Inflammatory macrophage treated with lipopolysaccharide for 1 hour (primary cell): ENCODE results near the gene B3GALNT1.

Experiments used
- DNase-seq, 2 donors: peaks; one replicate each; pipeline ENCODE4 v3.0.0-alpha.2; 2020 to 2022

B3GALNT1 gene

DNA sequence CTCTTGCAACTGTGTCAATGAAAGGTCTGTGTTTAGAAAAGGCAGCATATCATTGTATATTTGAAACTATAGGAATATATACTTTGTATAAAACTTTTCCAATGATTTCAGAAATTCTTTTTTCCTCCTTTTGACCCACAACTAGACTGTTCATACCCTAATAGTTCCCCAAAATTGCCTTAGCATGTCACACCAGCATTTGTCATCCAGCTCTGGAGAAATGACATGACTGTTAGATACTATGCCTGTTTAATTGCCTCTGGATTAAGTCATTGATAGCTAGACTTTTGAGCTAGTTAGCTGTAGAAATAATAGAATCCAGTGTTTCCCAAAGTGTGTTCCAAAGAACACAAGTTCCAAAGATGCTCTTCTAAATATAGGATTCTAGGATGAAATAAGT lies 32.4 kb downstream of the B3GALNT1 start:
- DNase-seq: peak; percentile 61 to 72

DNA sequence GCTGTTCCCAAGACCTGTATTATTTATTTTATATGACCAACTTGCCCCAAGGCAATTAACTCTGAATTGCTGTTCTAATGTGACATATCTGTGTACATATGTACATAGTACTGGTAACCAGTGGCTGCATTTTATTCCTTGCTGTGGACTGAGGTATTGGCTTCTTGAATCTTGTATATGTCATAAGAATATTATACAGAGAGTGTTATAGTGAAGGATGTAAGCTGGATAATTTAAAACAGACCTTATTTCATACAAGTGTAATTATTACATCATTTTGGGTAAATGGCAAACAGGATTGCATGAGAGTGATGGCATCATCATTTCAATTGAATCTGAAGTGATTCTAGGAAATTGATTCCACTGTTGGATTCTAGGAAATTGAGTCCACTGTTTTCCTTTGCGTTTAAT lies 32.9 kb downstream of the B3GALNT1 start:
- DNase-seq: peak; percentile 55 to 86

DNA sequence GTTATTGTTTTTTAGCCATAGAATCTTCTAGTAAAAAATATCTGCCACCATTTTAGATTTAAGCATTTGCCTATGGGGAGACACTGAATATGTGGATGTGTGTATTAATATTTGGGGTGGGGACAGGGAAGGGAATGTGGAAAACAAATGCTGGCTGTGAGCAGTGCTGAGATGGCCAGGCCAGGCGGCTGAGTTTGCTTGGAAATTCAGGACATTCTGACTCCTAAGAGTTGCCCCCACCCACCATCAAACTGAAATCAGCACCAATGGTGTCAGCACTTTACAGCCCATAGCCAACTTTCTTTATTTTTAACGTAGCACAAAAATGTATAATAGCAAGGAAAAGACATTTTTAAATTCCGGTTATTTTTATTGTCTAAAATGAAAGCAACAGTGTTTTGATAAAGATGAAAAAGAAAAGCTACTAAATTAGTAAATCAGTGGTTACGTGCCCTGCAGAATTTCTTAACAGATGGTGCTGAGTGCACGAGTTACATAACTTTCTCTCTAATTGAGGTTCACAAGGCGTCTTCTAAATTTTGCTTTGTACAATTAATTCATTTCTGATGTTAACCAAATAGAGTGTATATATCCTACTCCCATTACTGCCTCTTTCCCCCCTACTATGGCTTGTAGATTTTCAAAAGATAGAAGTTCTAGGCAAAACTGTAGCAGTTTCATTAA lies 34.0 kb downstream of the B3GALNT1 start:
- peak; percentile 20 to 32 for DNase-seq

DNA sequence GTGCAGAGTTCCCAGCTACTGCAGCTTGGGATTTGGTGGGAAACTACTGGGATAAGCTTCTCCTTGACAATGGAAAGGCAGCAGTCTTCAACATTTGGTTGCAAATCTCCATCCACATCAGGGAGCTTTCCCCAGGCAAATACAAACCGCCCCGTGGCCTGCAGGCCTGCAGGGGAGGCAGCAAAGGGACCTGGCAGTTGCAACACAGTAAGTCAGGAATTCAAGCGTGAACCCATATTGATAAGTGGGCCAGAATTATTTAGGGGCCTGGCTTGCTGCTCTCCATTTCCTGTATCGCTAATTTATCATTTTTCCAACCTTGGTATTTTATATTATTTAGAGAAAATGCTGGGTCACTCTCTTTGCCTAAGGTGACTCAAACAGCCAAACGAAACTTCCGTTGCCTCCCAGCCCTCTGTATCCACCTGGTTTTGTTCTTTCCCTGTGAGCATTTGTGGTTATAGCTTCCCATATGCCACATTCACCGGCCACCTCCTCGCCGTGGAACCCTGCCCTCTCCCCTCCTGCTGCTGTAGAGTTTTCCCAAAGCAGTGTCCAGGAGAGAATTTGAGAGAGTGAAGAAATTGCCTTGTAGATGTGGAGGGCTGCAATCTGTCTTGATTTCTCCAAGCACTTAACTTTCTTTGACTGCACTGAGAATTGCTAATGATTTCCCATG lies 34.8 kb downstream of the B3GALNT1 start:
- no peak for DNase-seq

DNA sequence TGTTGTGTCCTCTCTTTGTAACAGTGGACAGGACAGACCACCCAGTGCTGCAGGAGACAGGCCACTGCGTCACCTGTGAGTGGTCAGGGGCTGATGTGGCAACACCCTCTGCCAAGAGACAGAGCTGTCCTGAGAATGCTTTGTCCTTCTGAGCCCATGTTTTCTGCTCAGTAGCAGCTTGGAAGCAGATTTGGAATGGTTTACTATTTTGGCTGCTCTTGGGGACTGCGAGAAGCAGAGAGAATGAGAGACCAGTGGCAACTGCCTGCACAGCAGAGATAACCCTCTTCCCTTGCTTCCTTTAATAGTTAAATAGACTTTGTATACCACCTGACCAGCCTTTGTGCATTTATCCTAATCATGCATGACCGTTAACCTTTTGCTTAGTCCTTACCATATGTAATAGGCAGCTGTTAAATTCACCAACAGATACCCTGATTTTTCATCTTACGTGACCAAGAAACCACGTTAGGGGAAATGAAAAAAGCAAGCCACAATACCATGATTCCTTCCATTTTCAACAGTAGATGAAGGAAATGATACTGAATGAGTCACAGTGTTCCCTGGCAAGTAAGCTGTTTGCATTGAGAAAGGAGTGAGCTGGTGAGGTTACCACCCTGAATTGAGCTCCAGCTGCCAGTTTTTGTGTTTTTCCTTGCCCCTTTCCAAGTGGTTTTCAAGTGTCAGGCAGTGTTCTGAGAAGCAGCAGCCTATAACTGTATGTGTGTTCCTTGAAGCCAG lies 35.5 kb downstream of the B3GALNT1 start:
- DNase-seq: peak; percentile 74

DNA sequence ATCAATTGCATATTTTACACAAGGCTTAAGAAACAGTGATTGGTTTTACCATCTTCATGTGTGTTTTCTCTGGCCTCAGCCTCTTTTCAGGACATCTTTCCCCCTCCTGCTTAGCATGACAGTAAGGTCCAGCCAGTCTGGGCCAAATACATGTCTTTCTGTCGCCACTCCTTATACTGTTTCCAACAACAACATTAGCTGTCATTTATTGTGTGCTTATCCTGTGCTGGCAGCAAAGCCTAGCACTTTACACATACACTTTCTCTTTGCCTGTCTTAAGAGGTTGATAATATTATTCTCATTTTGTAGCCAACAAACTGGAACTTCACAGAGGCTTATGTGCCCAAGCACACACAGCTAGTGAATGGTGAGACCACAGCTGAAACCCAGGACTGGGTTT lies 37.8 kb downstream of the B3GALNT1 start:
- no peak for DNase-seq

DNA sequence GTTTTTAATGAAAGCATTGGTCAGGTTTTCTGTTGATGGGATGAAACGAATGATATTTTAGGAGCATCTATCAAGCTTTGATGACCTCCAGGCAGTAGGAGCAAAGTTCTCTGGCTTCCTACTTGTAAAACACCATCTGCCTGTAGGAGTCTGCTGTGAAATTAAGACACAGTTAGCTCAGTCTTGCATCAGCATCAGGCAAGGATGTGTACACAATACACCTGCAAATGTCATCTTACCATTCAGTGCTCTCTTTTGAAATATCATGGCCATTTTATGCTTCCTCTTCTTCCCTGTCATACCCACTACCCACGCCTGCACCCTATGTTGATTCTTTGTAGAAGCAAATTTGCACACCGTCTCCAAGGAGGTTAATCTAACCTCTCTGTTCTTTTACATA lies 38.2 kb downstream of the B3GALNT1 start:
- DNase-seq: peak in 1 of 2 donors; percentile 28

DNA sequence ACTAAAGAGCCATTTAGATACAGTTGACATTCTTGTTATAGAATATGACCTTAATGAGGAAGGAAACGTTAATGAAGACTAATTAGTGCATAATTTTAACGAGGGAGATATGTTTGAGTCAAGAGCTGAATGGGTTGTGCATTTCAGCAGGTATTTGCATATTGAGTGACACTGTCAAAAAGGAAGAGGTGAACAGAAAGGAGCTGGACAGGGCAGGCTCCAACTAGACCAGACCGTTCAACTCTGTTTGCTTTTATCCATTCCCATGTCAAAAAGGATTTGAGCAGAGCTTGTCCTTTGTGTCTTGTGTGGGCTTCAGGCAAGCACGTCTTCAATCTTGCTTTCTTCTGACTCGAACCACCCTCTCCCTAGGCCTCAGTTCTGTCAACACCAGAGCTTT lies 40.7 kb downstream of the B3GALNT1 start:
- DNase-seq: no peak

DNA sequence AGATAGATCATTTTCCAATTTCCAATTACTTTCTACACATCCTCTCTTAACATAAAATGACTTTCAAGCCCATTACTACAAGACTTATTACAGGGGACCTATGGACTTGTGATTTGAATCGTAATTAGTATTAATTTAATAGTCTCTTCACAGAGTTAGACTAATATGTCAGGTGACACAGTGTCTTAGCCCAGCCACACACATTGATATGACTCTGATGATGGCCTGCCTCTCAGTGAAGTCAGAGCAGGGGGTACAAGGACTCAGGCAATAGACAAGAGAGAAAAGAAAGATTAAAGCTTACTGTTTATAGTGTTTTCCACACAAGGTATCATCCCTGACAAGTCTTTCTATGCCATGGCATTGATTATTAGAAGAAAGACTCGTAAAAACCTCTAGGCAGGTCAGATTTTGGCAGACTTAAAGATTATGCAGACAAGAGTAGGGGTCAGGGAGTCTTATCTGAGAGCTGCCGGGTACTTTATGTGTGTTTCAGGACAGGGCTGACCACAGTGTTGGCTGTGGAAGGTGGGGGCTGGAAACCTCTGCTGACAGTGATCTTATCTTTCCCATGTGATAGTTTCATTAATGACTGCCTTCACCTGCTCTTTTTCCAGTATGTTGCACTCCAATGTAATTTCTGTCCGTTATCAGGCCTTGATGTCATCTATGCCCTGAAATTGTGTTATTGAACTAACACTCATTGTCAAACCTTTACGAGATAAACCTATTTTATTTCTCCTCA lies 50.1 kb downstream of the B3GALNT1 start:
- no peak for DNase-seq

DNA sequence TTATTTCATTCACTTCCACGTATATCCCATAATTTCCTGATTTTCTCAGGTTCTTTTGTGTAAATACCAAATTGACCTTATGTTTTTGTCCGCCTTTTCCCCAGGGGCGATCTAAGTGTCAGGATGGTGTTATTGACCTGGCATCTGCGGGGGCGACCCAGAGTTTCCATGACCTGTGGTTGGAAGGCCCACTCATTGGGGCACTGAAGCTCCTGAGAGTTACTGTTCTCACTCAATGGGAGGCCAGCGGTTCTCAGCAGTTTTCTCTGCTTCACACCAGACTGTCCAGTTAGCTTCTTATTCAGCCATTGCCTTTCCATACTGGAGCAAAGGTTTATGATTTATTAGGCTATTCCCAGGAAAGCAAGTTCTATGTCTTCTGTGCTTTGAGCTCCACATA lies 53.3 kb downstream of the B3GALNT1 start:
- DNase-seq: no peak

DNA sequence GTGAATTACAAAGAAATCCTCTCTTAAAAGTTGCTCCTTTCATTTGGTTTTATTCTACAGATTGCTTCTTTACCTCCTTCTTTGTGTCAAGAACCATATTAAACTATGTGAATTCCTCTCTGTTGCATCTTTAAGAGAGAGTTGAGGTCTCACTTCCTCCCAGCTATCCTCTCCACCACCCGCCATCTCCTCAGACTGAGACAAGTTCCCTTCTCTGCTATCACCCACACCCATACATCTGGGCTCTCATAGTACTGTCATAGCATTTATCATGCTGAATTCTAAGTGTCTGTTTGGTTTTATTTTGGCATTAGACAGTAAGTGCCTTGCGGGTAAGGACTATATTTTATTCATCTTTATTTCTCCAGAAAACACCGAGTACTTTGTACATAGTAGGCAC lies 54.2 kb downstream of the B3GALNT1 start:
- no peak for DNase-seq

DNA sequence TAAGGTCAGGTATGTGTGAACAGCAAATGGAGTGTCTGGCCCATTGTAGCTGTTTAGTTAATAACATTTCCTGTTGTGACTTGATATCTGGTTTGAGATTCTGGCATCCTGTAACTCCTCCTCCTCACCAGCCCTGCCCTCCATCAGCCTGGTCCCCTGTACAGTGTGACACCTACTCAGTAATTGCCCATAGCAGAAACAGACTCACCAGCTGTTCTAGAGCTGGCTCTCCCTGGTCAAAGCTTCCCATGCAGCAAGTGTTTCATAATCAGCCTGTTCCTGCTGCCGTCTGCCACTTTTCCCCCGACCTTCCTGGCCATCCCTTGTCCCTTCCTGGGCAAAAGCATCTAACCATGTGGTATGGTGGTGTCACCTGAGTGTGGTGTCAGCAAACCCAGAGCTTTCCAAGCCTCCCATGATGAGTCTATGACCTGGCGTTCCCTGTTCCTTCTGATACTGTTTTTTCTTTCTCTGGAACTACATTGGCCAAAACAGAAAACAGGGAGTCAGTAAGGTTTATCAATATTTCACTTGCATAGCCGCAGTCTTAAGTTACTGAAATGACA lies 55.4 kb downstream of the B3GALNT1 start:
- DNase-seq: no peak

DNA sequence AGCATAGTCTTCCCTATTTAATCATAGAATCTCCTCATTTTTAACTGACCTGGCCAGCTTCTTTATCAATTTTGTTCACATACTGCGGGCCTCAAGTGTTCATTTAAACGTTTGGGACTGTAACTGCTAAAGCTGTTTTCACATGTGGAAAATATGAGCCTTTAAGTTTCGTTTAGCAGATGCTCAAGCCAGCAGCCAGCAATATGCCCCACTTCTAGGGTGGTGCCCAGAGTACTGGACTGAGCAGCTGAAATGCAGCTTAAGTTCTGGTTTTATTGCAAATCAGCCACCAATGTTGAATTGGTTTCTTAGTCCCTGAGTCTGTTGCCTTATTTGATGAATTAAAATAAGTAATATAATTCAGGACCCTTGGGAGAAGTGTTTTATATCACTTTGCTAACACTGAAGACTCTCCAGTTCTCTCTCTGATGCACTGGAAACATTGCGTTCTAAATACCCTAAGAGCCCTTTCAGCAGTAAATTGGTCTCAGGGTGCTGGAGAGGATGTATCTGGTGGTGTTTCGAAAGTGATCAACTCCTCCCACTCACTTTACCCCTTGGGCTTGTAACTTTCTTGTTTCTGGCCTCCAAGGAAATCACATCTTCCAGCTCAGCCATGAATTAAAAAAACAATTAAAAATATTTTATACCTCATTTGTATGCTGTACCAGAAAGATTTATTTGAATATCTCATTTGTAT lies 61.7 kb downstream of the B3GALNT1 start:
- no peak for DNase-seq

DNA sequence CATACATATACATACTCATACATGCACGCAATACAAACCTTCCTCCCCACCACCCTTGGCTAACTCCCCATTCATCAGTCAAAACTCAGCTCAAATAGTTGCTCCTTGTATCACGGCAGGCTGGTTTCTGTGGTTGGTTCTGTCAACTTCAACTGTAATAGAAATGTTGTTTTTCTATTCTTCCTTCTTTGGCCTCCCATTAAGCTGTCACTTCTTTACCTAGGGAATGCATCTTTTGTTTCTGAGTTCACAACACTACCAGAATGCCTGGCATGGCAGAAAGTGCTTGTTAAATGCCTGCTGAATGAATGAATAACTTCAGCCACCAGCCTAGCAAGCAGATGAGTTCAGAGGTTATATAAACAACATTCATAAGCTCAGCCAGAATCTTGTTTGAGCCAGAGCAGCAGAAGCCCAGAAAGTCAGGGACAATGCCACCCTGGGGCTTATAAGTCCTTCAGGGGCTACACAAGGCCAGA lies 63.1 kb downstream of the B3GALNT1 start:
- DNase-seq: no peak

DNA sequence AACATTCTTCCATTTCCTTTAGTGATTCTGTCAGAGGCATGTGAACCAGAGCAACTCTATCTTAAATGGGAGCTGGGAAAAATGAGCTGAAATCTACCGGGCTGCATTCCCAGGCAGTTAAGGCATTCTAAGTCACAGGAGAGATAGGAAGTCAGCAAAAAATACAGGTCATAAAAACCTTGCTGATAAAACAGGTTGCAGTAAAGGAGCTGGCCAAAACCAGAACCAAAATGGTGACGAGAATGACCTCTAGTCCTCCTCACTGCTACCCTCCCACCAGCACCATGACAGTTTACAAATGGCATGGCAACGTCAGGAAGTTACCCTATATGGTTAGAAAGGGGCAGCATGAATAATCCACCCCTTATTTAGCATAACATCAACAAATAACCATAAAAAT lies 66.4 kb downstream of the B3GALNT1 start:
- no peak for DNase-seq

DNA sequence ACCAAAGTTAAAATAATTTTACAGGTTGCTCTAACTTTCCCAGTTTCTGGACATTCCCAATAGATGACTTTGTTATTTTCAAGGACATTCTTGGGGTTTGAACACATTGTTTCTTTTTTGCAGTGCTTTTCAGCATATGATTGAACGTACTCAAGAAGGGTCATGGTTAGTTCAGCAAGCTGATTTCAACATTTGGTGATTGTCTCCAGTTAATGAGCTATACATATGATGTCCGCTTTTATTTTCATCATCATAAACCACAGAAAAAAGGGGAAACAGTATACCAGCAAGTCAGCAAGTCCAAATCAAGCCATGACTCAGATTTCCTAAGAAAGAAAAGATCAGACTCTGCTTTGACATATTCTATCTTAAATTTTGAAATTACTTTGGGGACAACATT lies 69.4 kb downstream of the B3GALNT1 start:
- DNase-seq: peak; percentile 83 to 94

DNA sequence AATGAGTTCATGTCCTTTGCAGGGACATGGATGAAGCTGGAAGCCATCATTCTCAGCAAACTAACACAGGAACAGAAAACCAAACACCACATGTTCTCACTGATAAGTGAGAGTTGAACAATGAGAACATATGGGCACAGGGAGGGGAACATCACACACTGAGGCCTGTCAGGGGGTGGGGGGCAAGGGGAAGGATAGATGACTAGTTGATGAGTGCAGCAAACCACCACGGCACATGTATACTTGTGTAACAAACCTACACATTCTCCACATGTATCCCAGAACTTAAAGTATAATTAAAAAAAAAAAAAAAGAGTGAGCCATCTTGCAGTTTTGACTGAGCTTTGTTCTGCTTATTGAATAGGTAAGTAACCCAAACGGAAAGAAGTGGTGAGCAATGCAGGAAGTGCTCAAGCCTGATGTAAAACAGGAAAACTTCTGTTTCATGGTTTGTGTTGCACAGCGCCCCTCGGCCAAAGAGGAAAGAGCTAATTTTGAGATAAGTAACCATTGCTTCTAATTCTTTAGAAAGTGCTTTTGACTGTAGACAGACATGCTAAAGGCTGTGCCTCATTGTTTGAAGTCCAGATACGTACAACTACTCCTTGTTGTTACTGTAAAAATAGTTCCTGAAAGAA lies 70.1 kb downstream of the B3GALNT1 start:
- peak; percentile 73 for DNase-seq
